NCI-H524 treated with DMSO at 0.1 percent for 48 hours (cell line): ENCODE data around the gene PYCARD.
"Not testable (repeated sequence)": the region's sequence is repeated elsewhere in the genome, so short reads cannot be mapped to it uniquely, and the experiment has no call there.

Experiments used
- DNase-seq: peaks from one replicate; lab custom pipeline; 2025; lab: John Stamatoyannopoulos, UW

Gene PYCARD

DNA sequence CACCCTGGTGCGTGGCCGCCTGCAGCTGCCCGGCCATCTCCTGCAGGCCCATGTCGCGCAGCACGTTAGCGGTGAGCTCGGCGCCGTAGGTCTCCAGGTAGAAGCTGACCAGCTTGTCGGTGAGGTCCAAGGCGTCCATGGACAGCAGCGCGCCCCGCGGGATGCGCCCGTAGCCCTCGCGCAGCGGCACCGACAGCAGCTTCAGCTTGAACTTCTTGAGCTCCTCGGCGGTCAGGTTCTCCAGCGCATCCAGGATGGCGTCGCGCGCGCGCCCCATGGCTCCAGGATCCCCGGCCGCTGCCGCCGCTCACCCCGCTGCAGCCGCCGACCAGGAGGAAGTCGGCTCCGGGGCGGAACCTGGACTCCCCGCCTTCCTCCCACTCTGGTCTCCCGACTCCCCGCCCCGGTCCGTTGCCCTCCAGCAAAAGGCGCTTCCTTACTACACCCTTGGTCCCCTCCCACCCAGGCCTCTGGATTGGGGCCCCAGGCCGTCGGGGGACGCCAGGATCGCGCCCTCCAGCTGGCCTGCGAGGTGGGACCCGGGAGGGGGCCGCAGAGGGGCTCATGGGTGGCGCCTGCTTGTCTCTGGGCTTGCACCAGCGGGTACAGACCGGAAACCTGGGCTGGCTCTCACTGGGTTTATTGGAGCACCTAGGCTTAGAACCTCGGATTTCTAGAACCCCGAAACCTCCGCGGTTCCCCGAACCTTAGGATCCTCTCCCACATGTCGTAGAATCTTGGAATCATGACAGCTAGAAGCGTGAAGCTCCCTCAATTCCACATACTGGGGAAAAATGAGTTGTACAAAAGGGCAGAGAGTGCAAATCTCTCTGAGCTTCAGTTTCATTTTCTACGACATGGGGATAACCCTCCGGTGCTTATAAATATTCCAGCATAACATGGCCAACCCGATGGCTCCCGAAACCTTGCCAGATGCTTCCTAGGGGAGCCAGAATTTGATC is at the start of gene PYCARD:
Gene PYCARD, minus strand, starts transcription at position 347 of the 962 bp plus-strand sequence. Its CDS starts 70 bp downstream, at position 277.
- no peak for DNase-seq

- DNase-seq: no peak
These were observed 48.9 kb upstream of the PYCARD start for GRCh38 chr16:31251435-31251834.

DNA sequence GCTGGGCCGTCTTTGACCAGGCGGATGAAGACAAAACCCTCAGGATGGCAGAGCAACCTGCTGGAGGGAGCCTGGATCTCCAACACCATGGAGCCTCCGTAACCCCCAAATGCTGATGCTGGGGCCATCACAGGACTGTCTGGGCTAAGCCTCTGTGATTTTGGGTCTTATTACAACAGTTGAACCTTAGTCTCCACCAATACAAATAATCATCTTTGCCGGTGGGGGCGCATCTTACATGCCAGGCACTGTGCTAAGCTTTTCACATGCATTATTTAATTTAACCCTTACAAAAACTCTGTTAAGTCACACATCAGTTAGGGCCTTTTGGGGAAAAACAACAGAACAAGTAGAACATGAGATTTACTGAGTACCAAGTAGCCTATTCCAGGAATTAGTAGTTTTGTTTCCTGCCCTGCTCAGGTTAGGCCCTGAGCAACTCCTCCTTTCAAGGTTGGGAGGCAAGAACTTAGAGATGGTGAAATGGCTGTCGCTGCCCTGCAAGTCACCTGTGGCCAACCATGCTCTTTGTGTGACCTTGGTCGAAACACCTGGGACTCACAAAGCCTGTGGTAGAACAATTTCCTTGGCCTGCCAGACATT is 48.3 kb upstream of the PYCARD start:
- no peak for DNase-seq

DNA sequence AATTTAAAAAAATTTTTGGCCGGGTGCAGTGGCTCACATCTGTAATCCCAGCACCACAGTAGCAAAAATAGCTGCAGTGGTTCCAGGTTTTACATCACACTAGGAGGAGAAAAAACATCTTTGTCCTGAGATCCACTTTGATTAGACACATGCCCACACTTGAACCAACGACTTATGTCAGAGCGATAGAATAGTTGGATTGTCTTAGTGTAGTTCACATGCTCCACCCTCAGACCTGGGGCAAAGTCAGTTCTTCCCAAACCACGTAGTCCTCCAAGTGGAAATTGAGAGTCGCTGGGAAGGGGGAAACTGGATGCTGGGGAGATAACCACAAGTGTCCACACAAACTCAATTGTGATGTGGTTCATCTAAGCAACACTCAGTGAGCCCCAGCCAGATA is 45.8 kb upstream of the PYCARD start:
- DNase-seq: no peak

DNA sequence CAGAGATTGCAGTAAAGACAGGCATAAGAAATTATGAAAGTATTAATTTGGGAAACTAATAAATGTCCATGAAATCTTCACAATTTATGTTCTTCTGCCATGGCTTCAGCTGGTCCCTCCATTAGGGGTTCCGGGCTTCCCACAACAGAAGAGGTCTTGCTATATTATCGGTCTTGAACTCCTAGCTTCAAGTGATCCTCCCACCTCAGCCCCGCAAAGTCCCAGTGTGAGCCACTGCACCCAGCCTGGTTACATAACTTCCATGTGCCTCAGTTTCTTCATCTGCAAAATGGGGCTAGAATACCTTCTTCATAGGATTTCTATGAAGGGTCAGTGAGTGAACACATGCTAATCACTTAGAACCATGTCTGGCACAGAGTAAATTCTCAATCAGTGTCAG is 43.7 kb upstream of the PYCARD start:
- DNase-seq: no peak

DNA sequence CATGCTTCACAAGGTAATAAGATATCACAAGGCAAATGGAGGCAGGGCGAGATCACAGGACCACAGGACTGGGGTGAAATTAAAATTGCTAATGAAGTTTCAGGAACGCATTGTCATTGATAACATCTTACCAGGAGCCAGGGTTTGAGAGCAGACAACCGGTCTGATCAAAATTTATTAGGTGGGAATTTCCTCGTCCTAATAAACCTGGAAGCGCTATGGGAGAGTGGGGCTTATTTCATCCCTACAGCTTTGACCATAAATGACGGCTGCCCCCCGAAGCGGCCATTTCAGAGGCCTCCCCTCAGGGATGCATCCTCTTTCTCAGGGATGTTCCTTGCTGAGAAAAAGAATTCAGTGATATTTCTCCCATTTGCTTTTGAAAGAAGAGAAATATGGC is 43.0 kb upstream of the PYCARD start:
- not testable (repeated sequence) for DNase-seq

DNA sequence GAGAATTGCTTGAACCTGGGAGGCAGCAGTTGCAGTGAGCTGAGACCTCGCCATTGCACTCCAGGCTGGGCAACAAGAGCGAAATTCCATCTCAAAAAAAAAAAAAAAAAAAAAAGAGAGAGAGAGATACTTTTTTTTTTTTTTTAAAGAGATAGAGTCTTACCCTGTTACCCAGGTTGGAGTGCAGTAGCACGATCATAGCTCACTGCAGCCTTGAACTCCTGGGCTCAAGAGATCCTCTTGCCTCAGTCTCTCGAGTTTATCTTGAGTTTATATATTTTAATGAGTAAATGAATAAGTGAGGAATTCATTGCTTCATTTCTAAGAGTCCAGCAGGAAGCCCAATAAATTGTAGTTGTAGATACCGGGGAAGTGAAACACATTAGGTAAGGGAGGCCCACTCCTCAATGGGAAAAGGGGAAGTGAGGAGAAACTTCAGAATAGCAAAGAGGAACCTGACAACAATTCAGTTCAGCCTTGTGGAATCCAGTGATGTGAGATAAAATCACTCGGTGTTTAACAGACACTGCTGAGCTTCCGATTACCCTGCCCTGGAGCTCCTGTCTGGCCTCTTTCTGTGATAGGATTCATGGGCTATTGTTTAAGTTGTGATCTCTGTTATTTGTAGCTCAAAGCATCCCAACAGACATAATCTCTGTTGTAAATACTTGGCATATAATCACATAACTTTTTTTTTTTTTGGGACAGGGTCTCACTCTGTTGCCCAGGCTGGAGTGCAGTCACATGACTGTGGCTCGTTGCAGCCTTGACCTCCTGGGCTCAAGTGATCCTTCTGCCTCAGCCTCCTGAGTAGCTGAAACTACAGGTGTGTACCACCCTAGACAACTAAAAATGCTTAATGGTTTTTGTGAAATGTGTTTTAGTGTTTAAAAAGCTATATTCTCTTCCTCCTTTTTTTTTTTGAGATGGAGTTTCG is 41.4 kb upstream of the PYCARD start:
- DNase-seq: no peak

- DNase-seq: no peak
These were observed 39.6 kb upstream of the PYCARD start for GRCh38 chr16:31242206-31242605.

GRCh38 chr16:31238041-31238440 is 35.5 kb upstream of the PYCARD start:
- DNase-seq: no peak

- no peak for DNase-seq
These were observed 26.9 kb upstream of the PYCARD start for GRCh38 chr16:31229501-31229900.

GRCh38 chr16:31228206-31228605 is 25.6 kb upstream of the PYCARD start:
- DNase-seq: no peak

GRCh38 chr16:31225193-31225592 is 22.6 kb upstream of the PYCARD start:
- DNase-seq: no peak

DNA sequence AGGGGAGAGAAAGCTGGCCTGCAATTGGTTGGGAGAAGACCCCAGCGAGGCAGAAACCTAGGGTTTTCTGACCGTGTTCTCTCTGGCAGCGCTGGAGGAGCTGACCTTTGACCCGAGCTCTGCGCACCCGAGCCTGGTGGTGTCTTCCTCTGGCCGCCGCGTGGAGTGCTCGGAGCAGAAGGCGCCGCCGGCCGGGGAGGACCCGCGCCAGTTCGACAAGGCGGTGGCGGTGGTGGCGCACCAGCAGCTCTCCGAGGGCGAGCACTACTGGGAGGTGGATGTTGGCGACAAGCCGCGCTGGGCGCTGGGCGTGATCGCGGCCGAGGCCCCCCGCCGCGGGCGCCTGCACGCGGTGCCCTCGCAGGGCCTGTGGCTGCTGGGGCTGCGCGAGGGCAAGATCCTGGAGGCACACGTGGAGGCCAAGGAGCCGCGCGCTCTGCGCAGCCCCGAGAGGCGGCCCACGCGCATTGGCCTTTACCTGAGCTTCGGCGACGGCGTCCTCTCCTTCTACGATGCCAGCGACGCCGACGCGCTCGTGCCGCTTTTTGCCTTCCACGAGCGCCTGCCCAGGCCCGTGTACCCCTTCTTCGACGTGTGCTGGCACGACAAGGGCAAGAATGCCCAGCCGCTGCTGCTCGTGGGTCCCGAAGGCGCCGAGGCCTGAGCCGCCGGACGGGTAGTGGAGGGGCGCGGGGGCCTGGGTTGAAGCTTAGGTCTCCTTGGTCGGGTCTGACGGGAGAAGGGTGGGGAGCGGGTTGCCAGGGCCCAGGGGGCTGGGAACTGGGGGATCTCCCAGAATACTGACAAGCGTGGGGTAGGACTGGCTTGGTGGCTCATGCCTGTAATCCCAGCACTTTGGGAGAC is 21.8 kb upstream of the PYCARD start:
- DNase-seq: no peak

DNA sequence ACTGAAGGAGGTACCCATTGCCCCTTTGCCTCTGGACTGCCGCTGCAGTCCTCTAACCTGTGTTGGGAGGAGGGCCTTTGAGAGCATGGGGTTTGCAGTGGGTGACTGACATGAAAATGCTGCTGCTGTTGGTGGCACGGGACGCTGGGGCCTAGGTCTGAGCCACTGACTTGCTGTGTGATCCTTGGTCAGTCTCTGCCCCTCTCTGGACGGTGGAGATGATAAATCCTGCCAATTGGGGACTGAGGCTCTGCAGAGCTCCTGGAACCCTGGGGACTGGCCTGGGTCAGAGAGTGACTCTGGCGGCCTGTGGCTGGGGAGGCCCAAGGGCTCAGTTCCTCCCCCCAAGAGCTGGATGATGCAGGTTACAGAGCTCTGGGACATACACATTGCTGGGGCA is 20.5 kb upstream of the PYCARD start:
- no peak for DNase-seq

GRCh38 chr16:31221357-31222160 is 19.0 kb upstream of the PYCARD start:
- no peak for DNase-seq

GRCh38 chr16:31219154-31219741 is 16.7 kb upstream of the PYCARD start:
- no peak for DNase-seq

GRCh38 chr16:31217136-31217530 is 14.6 kb upstream of the PYCARD start:
- no peak for DNase-seq

DNA sequence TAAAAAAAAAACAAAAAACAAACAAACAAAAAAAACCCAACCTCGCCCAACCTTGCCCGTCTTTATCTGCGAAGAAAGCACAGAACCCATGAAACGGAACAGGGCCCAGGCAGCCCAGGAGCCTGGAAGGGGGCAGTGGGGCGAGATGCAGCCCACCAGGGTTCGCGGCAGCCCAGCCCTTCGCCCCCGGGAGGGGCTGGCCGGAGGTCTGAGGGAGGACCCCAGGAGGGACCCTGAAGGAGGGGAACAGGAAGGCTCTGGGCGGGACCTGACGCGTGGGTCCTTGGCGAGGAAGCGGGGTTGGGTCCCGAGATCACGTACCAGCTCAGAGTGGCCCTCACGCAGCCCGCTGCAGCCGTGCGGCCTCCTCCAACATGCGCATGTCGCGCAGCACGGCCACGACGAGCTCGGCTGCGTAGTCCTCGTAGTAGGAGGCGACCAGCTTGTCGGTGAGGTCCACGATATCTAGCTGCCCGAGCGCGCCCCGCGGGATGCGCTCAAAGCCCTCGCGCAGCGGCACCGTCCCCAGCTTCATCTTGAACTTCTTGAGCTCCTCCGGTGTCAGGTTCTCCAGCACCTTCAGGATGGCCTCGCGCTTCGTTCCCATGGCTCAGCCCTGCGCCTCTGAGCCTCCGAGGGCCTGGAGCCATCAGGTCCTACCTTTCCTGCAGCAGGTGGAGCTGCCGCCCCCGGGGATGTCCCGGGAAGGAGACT is 14.0 kb upstream of the PYCARD start, which contains the start of gene PYDC1:
Gene PYDC1, minus strand, starts transcription at position 714 of the 714 bp plus-strand sequence. Its CDS starts 107 bp downstream, at position 607.
- DNase-seq: no peak
